ENCODE data around the gene ATE1.

ATE1 gene

GRCh38 chr10:121949451-121949850, 21.6 kb upstream of the ATE1 start:
- no peak for TF ChIP-seq CTCF (IDR thresholded peaks at IDR 0.05)
- Histone ChIP-seq H3K4me1 (ENCODE audit: control insufficient read depth in 1 of 2, insufficient read depth in 1 of 2, low read depth in 1 of 2, low read length in 1 of 2) (peaks cover 16 to 18% of the 10 kb centered on the region in 2 experiments), H3K4me3 (ENCODE audit: low read depth in 1 of 2, low read length in 1 of 2) (no peak overlapping the region), H3K9me3 (no peaks in the 10 kb centered on the region), H3K36me3 (no peaks in the 10 kb centered on the region), H3K27me3 (no peaks in the 10 kb centered on the region), H3K27ac (no peak overlapping the region)

GRCh38 chr10:121949049-121949448, 21.2 kb upstream of the ATE1 start:
- no peak for TF ChIP-seq CTCF (IDR thresholded peaks at IDR 0.05)
- Histone ChIP-seq H3K27ac (no peak overlapping the region), H3K4me3 (ENCODE audit: low read depth in 1 of 2, low read length in 1 of 2) (no peak overlapping the region), H3K27me3 (no peaks in the 10 kb centered on the region), H3K36me3 (no peaks in the 10 kb centered on the region), H3K9me3 (no peaks in the 10 kb centered on the region), H3K4me1 (ENCODE audit: control insufficient read depth in 1 of 2, insufficient read depth in 1 of 2, low read depth in 1 of 2, low read length in 1 of 2) (peaks cover 16 to 18% of the 10 kb centered on the region in 2 experiments)

GRCh38 chr10:121947343-121948330, 19.8 kb upstream of the ATE1 start:
- H3K27ac ChIP-seq, result no peak overlapping the region
- H3K36me3 ChIP-seq, result no peaks in the 10 kb centered on the region
- H3K4me1 ChIP-seq (ENCODE audit: control insufficient read depth in 1 of 2, insufficient read depth in 1 of 2, low read depth in 1 of 2, low read length in 1 of 2), result peaks cover 27% of the 10 kb centered on the region in 2 experiments
- TF ChIP-seq CTCF (IDR thresholded peaks at IDR 0.05), result no peak
- H3K4me3 ChIP-seq (ENCODE audit: low read depth in 1 of 2, low read length in 1 of 2), result no peak overlapping the region
- H3K9me3 ChIP-seq, result no peaks in the 10 kb centered on the region
- no peaks in the 10 kb centered on the region for H3K27me3 ChIP-seq

DNA sequence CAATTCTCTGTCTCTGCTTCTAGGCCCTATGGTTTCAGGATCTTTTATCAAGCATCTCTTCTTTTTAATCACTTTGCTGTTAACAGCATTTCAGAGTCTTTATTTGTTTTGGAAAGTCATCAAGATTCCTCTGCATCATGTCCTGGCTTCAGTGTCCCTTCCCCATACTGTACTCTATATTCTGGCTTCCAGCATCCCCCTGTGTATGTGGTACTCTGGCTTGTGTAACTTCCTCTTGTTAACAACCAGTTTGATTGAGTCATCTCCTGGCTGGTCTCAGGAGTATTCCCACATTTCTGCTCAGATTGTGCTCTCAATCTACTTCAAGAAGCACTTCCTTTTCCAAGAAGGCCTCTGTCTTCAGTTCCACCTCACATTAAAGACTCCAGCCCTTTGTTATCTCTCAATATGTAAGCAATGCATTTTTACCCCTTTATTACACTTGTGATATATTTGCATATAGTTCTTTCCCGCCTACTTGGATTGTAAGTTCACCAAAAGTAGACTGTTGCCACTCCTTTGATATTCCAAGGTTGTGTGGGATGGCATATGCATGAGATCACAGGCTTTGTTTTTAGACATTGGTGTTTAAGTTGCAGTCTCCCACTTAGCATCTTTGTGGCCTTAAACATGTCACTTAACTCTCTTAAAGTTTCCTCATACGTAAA, 15.1 kb upstream of the ATE1 start:
- no peaks in the 10 kb centered on the region for H3K27me3 ChIP-seq
- no peaks in the 10 kb centered on the region for H3K36me3 ChIP-seq
- H3K9me3 ChIP-seq, result no peaks in the 10 kb centered on the region
- peaks cover 39 to 42% of the 10 kb centered on the region in 2 experiments for H3K4me1 ChIP-seq (ENCODE audit: control insufficient read depth in 1 of 2, insufficient read depth in 1 of 2, low read depth in 1 of 2, low read length in 1 of 2)
- H3K27ac ChIP-seq, result peak overlapping the region; percentile 61
- TF ChIP-seq CTCF (IDR thresholded peaks at IDR 0.05), result no peak
- H3K4me3 ChIP-seq (ENCODE audit: low read depth in 1 of 2, low read length in 1 of 2), result no peak overlapping the region

DNA sequence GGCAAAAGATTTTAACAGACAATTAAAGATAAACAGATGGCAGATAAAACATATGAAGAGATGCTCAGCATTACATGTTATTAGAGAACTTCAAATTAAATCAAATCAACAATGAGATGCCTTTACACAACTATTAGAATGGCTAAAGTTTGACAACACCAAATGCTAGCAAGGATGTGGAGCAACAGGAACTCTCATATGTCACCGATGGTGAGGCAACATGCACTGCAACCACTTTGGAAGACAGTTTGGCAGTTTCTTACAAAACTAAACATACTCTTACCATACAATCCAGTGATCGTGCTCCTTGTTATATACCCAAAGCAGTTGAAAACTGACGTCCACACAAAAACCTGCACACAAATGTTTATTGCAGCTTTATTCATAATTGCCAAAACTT, 13.7 kb upstream of the ATE1 start:
- Histone ChIP-seq H3K27ac (peak overlapping the region; percentile 61), H3K36me3 (no peaks in the 10 kb centered on the region), H3K9me3 (no peaks in the 10 kb centered on the region), H3K4me1 (ENCODE audit: control insufficient read depth in 1 of 2, insufficient read depth in 1 of 2, low read depth in 1 of 2, low read length in 1 of 2) (peaks cover 28 to 30% of the 10 kb centered on the region in 2 experiments), H3K27me3 (no peaks in the 10 kb centered on the region), H3K4me3 (ENCODE audit: low read depth in 1 of 2, low read length in 1 of 2) (no peak overlapping the region)
- no peak for TF ChIP-seq CTCF (IDR thresholded peaks at IDR 0.05)
